ENCODE measurements around the gene TYMS.

The TYMS gene

GRCh38 chr18:713135-713490 lies 55.7 kb downstream of the TYMS start:
- DNase-seq: no peak

DNA sequence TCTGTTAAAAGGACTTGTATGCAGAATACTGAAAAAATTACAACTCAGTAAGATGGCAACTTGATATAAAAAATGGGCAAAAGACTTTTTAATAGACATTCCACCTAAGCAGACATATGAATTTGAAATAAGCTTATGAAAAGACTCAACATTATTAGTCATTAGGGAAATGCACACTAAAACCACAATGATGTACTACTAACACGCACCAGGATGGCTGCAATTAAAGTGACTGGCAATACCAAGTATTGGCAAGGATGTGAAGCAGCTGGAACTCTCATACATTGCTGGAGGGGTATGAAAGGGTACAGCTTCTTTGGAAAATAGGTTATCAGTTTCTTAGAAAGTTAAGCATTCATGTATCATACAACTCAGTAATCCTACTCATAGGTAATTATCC lies 58.2 kb downstream of the TYMS start:
- no peak for DNase-seq

DNA sequence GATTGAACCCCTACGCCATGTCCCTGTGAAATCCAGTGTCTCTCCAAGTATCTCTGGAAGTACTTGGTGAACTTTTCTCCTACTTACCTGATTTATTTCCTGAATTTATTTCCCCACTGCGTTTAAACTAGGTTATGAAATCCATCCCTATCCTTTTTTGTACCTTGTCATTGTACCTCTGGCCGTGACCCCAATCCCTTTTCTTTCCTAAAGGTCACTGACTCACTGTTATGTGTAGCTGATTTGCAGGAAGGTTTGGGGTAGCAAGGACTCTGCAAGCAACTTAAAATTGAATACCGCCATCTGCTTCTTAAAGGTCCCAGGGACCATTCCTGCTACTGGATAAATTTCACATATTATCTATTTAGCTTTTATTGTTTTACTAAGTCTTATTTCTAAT lies 59.5 kb downstream of the TYMS start:
- no peak for DNase-seq

Data from NCI-H2081 treated with DMSO at 0.1 percent for 48 hours (cell line).